Skeletal muscle satellite cell (primary cell): ENCODE measurements around the gene SORL1-AS1.
A peak's percentile ranks its signal among the peaks of the same experiment; 100 is the strongest.

ENCODE experiments used
- H3K27me3 ChIP-seq: 2 replicates; pipeline ENCODE4 v1.7.0; 2013; ENCODE audit warnings: low read length; ENCODE audit not compliant: control insufficient read depth, insufficient read depth
- H3K36me3 ChIP-seq: 2 replicates; pipeline ENCODE4 v1.7.0; 2013; ENCODE audit warnings: mild to moderate bottlenecking, control low read depth, low read length; ENCODE audit not compliant: insufficient read depth
- H3K4me1 ChIP-seq: 2 replicates; pipeline ENCODE4 v1.7.0; 2013; ENCODE audit warnings: low read length; ENCODE audit not compliant: control insufficient read depth, insufficient read depth
- H3K4me2 ChIP-seq: 2 replicates; pipeline ENCODE4 v1.7.0; 2013; ENCODE audit warnings: mild to moderate bottlenecking, low read length
- H3K4me3 ChIP-seq: 2 replicates; pipeline ENCODE4 v1.7.0; 2013; ENCODE audit warnings: low read length
- H3K9ac ChIP-seq: 2 replicates; pipeline ENCODE4 v1.7.0; 2013; ENCODE audit warnings: mild to moderate bottlenecking, low read depth, low read length, moderate library complexity
- H3K9me3 ChIP-seq: replicated peaks from 2 replicates; pipeline ENCODE4 v1.7.0; 2013; ENCODE audit warnings: mild to moderate bottlenecking, control low read depth, low read length

The SORL1-AS1 gene

GRCh38 chr11:121452609-121453150 is at the start of gene SORL1-AS1:
Gene SORL1-AS1 (minus strand): TSS chr11:121452967.
- peak within 1 kb of the TSS; percentile 70 for H3K4me3 ChIP-seq
- H3K9me3 ChIP-seq = no peaks in the 10 kb centered on the region
- H3K4me2 ChIP-seq = peak within 1 kb of the TSS; percentile 86
- no peaks in the 10 kb centered on the region for H3K36me3 ChIP-seq
- peaks cover 84% of the 10 kb centered on the region for H3K27me3 ChIP-seq
- H3K4me1 ChIP-seq = peaks cover 5% of the 10 kb centered on the region
- no peak within 1 kb of the TSS for H3K9ac ChIP-seq

DNA sequence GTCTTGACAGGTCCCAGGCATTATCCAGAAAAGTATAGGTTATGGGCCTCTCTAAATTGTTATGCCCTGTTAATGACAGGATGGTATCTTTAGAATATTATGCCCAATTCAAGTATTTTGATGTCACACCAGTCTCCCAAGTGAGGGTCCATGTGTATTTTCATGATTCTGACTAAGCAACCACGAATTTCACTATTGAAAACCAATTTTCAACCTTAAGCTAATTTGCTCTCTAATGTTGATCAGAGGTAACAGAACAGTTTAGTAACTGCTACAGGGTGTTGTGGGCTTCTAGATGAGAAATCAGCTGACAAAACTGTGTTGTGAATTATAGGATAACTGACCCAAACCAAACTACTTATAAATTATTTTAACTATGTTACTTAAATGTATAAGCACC is 48.0 kb upstream of the SORL1-AS1 start:
- peaks cover 14% of the 10 kb centered on the region for H3K27me3 ChIP-seq
- no peak overlapping the region for H3K9ac ChIP-seq
- no peaks in the 10 kb centered on the region for H3K9me3 ChIP-seq
- H3K4me1 ChIP-seq = no peaks in the 10 kb centered on the region
- H3K36me3 ChIP-seq = no peaks in the 10 kb centered on the region
- H3K4me3 ChIP-seq = no peak overlapping the region
- H3K4me2 ChIP-seq = no peak overlapping the region

GRCh38 chr11:121500275-121500674 is 47.5 kb upstream of the SORL1-AS1 start:
- Histone ChIP-seq H3K4me1 (no peaks in the 10 kb centered on the region), H3K4me2 (no peak overlapping the region), H3K36me3 (no peaks in the 10 kb centered on the region)

GRCh38 chr11:121499405-121499804 is 46.6 kb upstream of the SORL1-AS1 start:
- Histone ChIP-seq H3K4me2 (no peak overlapping the region), H3K27me3 (peaks cover 16% of the 10 kb centered on the region), H3K36me3 (no peaks in the 10 kb centered on the region), H3K4me3 (no peak overlapping the region), H3K9ac (no peak overlapping the region), H3K9me3 (no peaks in the 10 kb centered on the region), H3K4me1 (no peaks in the 10 kb centered on the region)

More at GRCh38 chr11:121500275-121500674, 47.5 kb upstream of the SORL1-AS1 start:
- Histone ChIP-seq H3K9ac (no peak overlapping the region), H3K4me3 (no peak overlapping the region), H3K9me3 (no peaks in the 10 kb centered on the region), H3K27me3 (peaks cover 14% of the 10 kb centered on the region)

- Histone ChIP-seq H3K4me2 (no peak overlapping the region), H3K4me1 (no peaks in the 10 kb centered on the region), H3K4me3 (no peak overlapping the region), H3K9me3 (no peaks in the 10 kb centered on the region), H3K9ac (no peak overlapping the region), H3K36me3 (no peaks in the 10 kb centered on the region), H3K27me3 (peaks cover 25% of the 10 kb centered on the region)
These were observed 44.6 kb upstream of the SORL1-AS1 start for GRCh38 chr11:121497176-121497998.

GRCh38 chr11:121494355-121495099 is 41.8 kb upstream of the SORL1-AS1 start:
- Histone ChIP-seq H3K4me3 (no peak overlapping the region), H3K9ac (no peak overlapping the region), H3K4me2 (no peak overlapping the region)

DNA sequence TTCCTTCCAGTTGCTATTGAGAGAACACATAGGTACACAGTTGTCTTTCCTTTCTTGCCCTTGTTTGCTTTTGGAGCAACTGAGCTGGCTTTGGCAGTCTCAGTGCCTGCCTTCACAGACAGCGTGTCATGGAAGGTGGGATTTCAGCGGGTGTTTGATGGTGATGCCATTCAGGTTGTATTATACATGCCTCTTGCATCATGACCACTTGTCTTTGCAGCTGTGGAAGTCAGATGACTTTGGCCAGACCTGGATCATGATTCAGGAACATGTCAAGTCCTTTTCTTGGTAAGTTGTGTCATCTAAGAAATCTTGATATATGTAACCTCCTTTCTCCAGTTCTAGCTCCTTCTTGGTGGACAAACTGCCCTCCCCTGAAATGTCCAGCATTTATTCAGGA is 37.1 kb upstream of the SORL1-AS1 start:
- no peaks in the 10 kb centered on the region for H3K4me1 ChIP-seq
- H3K9me3 ChIP-seq = no peaks in the 10 kb centered on the region
- no peaks in the 10 kb centered on the region for H3K36me3 ChIP-seq
- H3K27me3 ChIP-seq = peaks cover 25% of the 10 kb centered on the region
- H3K9ac ChIP-seq = no peak overlapping the region
- no peak overlapping the region for H3K4me3 ChIP-seq
- no peak overlapping the region for H3K4me2 ChIP-seq

More at GRCh38 chr11:121494355-121495099, 41.8 kb upstream of the SORL1-AS1 start:
- H3K36me3 ChIP-seq = no peaks in the 10 kb centered on the region
- H3K4me1 ChIP-seq = no peaks in the 10 kb centered on the region
- H3K9me3 ChIP-seq = no peaks in the 10 kb centered on the region
- H3K27me3 ChIP-seq = peaks cover 35% of the 10 kb centered on the region

GRCh38 chr11:121488641-121489040 is 35.9 kb upstream of the SORL1-AS1 start:
- Histone ChIP-seq H3K9me3 (no peaks in the 10 kb centered on the region), H3K36me3 (no peaks in the 10 kb centered on the region), H3K4me3 (no peak overlapping the region), H3K4me2 (no peak overlapping the region), H3K9ac (no peak overlapping the region), H3K27me3 (peaks cover 21% of the 10 kb centered on the region), H3K4me1 (no peaks in the 10 kb centered on the region)

DNA sequence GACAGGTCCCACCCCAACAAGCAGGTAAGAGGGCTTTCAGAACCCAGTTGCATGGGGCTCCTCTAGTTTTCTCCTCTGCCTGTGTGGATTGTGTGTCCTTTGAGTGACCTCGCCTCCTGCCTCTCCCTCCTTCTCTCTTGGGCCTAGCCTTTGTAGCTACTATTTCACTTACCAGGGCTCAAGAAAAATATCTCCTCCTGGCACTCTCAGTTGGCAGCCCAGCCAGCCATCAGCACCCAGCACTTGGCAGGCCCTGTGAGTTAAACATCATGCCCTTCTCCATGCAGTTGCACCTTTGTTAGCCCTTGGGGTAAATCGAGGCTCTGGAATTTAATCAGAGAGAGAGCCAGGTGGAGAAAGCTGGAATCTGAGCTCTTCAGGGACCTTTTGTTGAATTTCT is 35.4 kb upstream of the SORL1-AS1 start:
- H3K4me3 ChIP-seq = no peak overlapping the region
- H3K36me3 ChIP-seq = no peaks in the 10 kb centered on the region
- H3K9me3 ChIP-seq = no peaks in the 10 kb centered on the region
- H3K4me1 ChIP-seq = no peaks in the 10 kb centered on the region
- no peak overlapping the region for H3K9ac ChIP-seq
- peaks cover 19% of the 10 kb centered on the region for H3K27me3 ChIP-seq
- H3K4me2 ChIP-seq = no peak overlapping the region

DNA sequence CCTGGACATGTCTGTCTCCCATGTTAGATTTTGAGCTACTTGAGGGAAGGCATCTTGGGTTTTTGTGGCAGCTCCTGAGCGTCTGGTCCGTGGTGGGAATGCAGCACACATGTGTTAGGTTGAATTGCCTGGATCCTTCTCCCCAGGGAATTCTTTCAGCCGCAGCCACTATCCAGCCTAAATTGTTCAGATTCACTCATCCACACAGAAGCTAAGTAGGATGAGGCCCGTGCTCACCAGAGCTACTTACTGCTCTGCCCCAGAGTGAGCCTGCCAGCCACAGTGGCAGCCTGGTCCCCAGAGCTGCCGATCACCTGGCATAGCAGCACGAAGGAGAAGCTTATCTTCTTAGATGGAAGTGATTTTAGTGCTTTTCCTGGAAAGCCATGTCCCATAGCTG is 34.4 kb upstream of the SORL1-AS1 start:
- H3K9me3 ChIP-seq = no peaks in the 10 kb centered on the region
- H3K4me3 ChIP-seq = no peak overlapping the region
- H3K9ac ChIP-seq = no peak overlapping the region
- H3K36me3 ChIP-seq = no peaks in the 10 kb centered on the region
- peaks cover 19% of the 10 kb centered on the region for H3K27me3 ChIP-seq
- no peak overlapping the region for H3K4me2 ChIP-seq
- H3K4me1 ChIP-seq = no peaks in the 10 kb centered on the region

GRCh38 chr11:121486054-121486453 is 33.3 kb upstream of the SORL1-AS1 start:
- Histone ChIP-seq H3K27me3 (peaks cover 19% of the 10 kb centered on the region), H3K36me3 (no peaks in the 10 kb centered on the region), H3K4me3 (no peak overlapping the region), H3K9me3 (no peaks in the 10 kb centered on the region), H3K4me2 (no peak overlapping the region), H3K9ac (no peak overlapping the region), H3K4me1 (no peaks in the 10 kb centered on the region)
